GM23338 (cell line): Measurements from ENCODE around the gene OSBPL10. TPM values are rescaled to one million over a fixed set of nuclear protein-coding genes. Genes with fewer than 3 reads are reported as not detected.

ENCODE experiments used
- ATAC-seq: fragments of 200-7000 bp; cut with Tn5 transposase; 3 replicates; pipeline ENCODE4 v1.9.1; 2020
- DNase-seq: peaks from one replicate; pipeline ENCODE4 v3.0.0-alpha.2; 2015; ENCODE audit warnings: low spot score
- H2AFZ ChIP-seq: fragments of 200-600 bp; sonication (generic); 2 replicates; pipeline ENCODE4 v1.8.0; 2016; ENCODE audit warnings: antibody characterized with exemption, mild to moderate bottlenecking, moderate library complexity
- H3F3A ChIP-seq: fragments of 200-600 bp; sonication (generic); replicated peaks from 2 replicates; pipeline ENCODE4 v1.8.0; 2017; ENCODE audit warnings: antibody characterized with exemption, mixed run types, low read depth
- H3K27ac ChIP-seq: fragments of 200-600 bp; sonication (generic); 2 replicates; pipeline ENCODE4 v1.6.1; 2016; ENCODE audit warnings: low read depth
- H3K27me3 ChIP-seq: fragments of 200-600 bp; sonication (generic); 2 replicates; pipeline ENCODE4 v1.8.0; 2016; ENCODE audit warnings: mild to moderate bottlenecking, mixed run types, moderate library complexity; ENCODE audit not compliant: insufficient read depth
- H3K36me3 ChIP-seq: fragments of 200-600 bp; sonication (generic); 2 replicates; pipeline ENCODE4 v1.8.0; 2016; ENCODE audit warnings: mild to moderate bottlenecking; ENCODE audit not compliant: insufficient read depth
- H3K4me1 ChIP-seq: fragments of 200-600 bp; sonication (generic); 2 replicates; pipeline ENCODE4 v1.8.0; 2016; ENCODE audit warnings: mild to moderate bottlenecking, moderate library complexity; ENCODE audit not compliant: insufficient read depth
- H3K4me2 ChIP-seq: fragments of 200-600 bp; sonication (generic); 2 replicates; pipeline ENCODE4 v1.7.1; 2017; ENCODE audit warnings: mixed run types
- H3K4me3 ChIP-seq: fragments of 200-600 bp; sonication (generic); 2 replicates; pipeline ENCODE4 v1.6.1; 2016; ENCODE audit warnings: mixed run types
- H3K79me2 ChIP-seq: fragments of 200-600 bp; sonication (generic); replicated peaks from 2 replicates; pipeline ENCODE4 v1.8.0; 2017; ENCODE audit warnings: mild to moderate bottlenecking; ENCODE audit not compliant: insufficient read depth
- H3K9me2 ChIP-seq: fragments of 200-600 bp; sonication (generic); 2 replicates; pipeline ENCODE4 v1.8.0; 2017; ENCODE audit not compliant: insufficient read depth
- H4K20me1 ChIP-seq: fragments of 200-600 bp; sonication (generic); replicated peaks from 2 replicates; pipeline ENCODE4 v1.8.0; 2017; ENCODE audit warnings: mild to moderate bottlenecking; ENCODE audit not compliant: insufficient read depth
- H3K27ac Mint-ChIP-seq: 2 replicates; pipeline ENCODE4 v1.8.0; 2020; ENCODE audit warnings: inconsistent platforms, mild to moderate bottlenecking, moderate library complexity, mixed read lengths
- H3K27me3 Mint-ChIP-seq: 3 replicates; pipeline ENCODE4 v1.8.0; 2022; ENCODE audit warnings: low read depth, mild to moderate bottlenecking, moderate library complexity, mixed read lengths, inconsistent platforms; ENCODE audit not compliant: insufficient read depth, poor library complexity
- H3K36me3 Mint-ChIP-seq: 3 replicates; pipeline ENCODE4 v1.8.0; 2021; ENCODE audit warnings: low read depth, mild to moderate bottlenecking, inconsistent platforms, moderate library complexity, mixed read lengths
- H3K4me1 Mint-ChIP-seq: 3 replicates; pipeline ENCODE4 v1.8.0; 2020; ENCODE audit warnings: mild to moderate bottlenecking, inconsistent platforms, mixed read lengths
- H3K4me3 Mint-ChIP-seq: 3 replicates; pipeline ENCODE4 v1.8.0; 2021; ENCODE audit warnings: moderate library complexity, mild to moderate bottlenecking, inconsistent platforms, mixed read lengths
- H3K9me3 Mint-ChIP-seq: 3 replicates; pipeline ENCODE4 v1.8.0; 2020; ENCODE audit warnings: moderate library complexity, mild to moderate bottlenecking, inconsistent platforms, mixed read lengths
- CREB1 ChIP-seq: fragments of 250-450 bp; sonication (Bioruptor Pico); IDR thresholded peaks from 2 replicates; pipeline ENCODE4 v1.5.0; 2020; ENCODE audit warnings: low read depth, mild to moderate bottlenecking, moderate library complexity
- EZH2 ChIP-seq: fragments of 200-600 bp; sonication (generic); IDR thresholded peaks from one replicate; pipeline ENCODE4 v1.8.0; 2017; ENCODE audit warnings: antibody characterized with exemption, mild to moderate bottlenecking, low read depth; ENCODE audit not compliant: unreplicated experiment
- JUNB ChIP-seq: IDR thresholded peaks from one replicate; pipeline ENCODE4 v1.6.1; 2016; ENCODE audit warnings: antibody characterized with exemption; ENCODE audit not compliant: unreplicated experiment
- POLR2AphosphoS5 ChIP-seq: IDR thresholded peaks from 2 replicates; pipeline ENCODE4 v1.6.1; 2016; ENCODE audit warnings: antibody characterized with exemption, low read depth
- REST ChIP-seq: IDR thresholded peaks from one replicate; pipeline ENCODE4 v1.6.1; 2018; ENCODE audit warnings: antibody characterized with exemption; ENCODE audit not compliant: unreplicated experiment
- STAT1 ChIP-seq: IDR thresholded peaks from one replicate; pipeline ENCODE4 v1.6.1; 2016; ENCODE audit warnings: antibody characterized with exemption; ENCODE audit not compliant: unreplicated experiment
- ZNF114 ChIP-seq: fragments of 250-450 bp; sonication (Bioruptor Pico); IDR thresholded peaks from 2 replicates; pipeline ENCODE4 v1.5.0; 2020; ENCODE audit warnings: mild to moderate bottlenecking, moderate library complexity
- ZNF331 ChIP-seq: fragments of 250-450 bp; sonication (Bioruptor Pico); IDR thresholded peaks from 2 replicates; pipeline ENCODE4 v1.5.0; 2020; ENCODE audit warnings: low read depth, mild to moderate bottlenecking, moderate library complexity
- ZNF462 ChIP-seq: fragments of 250-450 bp; sonication (Bioruptor Pico); IDR thresholded peaks from 2 replicates; pipeline ENCODE4 v1.5.0; 2020; ENCODE audit warnings: mild to moderate bottlenecking, moderate library complexity
- polyA plus RNA-seq: library from polyadenylated mRNA; unstranded; fragments of >200 nt; fragmentation: Nextera tagmentation; extraction: Ambion mirVana; gene quantifications from 2 replicates; pipeline ENCODE4 v1.2.1, GENCODE V29; 2016
- total RNA-seq: library from RNA; depleted of rRNA; stranded (reverse); fragments of >200 nt; shearing (Covaris generic); gene quantifications from 2 replicates; pipeline ENCODE4 v1.2.3, GENCODE V29; 2014

OSBPL10 gene
- total and polyA plus RNA-seq, 2 experiments from 2014 or later: 23.8 to 149 TPM

- peaks cover 10% of the 10 kb centered on the region for H3K79me2 ChIP-seq
- Mint-ChIP-seq H3K9me3 (no peaks in the 10 kb centered on the region; the same call in 2 of the 3 replicates), H3K4me1 (no peaks in the 10 kb centered on the region), H3K27me3 (peaks cover 10% of the 10 kb centered on the region), H3K27ac (no peak overlapping the region), H3K36me3 (peaks cover 42% of the 10 kb centered on the region), H3K4me3 (no peak overlapping the region)
- 0 out of 2 replicates have a peak, but pooled peaks cover 5% of the 10 kb centered on the region for H4K20me1 ChIP-seq
- H2AFZ ChIP-seq: no peak overlapping the region
- no peaks in the 10 kb centered on the region for H3K27me3 ChIP-seq
- H3K4me1 ChIP-seq: peaks cover 10% of the 10 kb centered on the region
- DNase-seq (no peak), ATAC-seq (no peak)
- H3K36me3 ChIP-seq: 0 out of 2 replicates have a peak, but pooled peaks cover 16% of the 10 kb centered on the region
- H3F3A ChIP-seq: no peaks in the 10 kb centered on the region
- no peak overlapping the region for H3K4me3 ChIP-seq
- H3K4me2 ChIP-seq: no peak overlapping the region
- H3K27ac ChIP-seq: no peak overlapping the region
- TF ChIP-seq ZNF331 (no peak), JUNB (no peak), ZNF114 (CRISPR knock-in tag) (no peak), POLR2AphosphoS5 (no peak), REST (no peak), EZH2 (no peak), STAT1 (no peak), ZNF462 (CRISPR knock-in tag) (no peak), CREB1 (CRISPR knock-in tag) (no peak)
- peaks cover 18% of the 10 kb centered on the region; the same call in 1 of the 2 replicates for H3K9me2 ChIP-seq
These were observed 281.6 kb downstream of the OSBPL10 start for GRCh38 chr3:31699309-31699953.
